Stimulated activated CD8-positive, alpha-beta memory T cell treated with anti-CD3 and anti-CD28 coated beads, Interleukin-4, amount 100 ng/mL, for 24 hours (primary cell): Measurements from ENCODE around the gene MAML1.
"Not testable (repeated sequence)": the region's sequence is repeated elsewhere in the genome, so short reads cannot be mapped to it uniquely, and the experiment has no call there.

ENCODE experiments used
- DNase-seq: peaks from one replicate; pipeline ENCODE4 v3.0.0-alpha.2; 2020; ENCODE audit warnings: low read depth

Gene MAML1

DNA sequence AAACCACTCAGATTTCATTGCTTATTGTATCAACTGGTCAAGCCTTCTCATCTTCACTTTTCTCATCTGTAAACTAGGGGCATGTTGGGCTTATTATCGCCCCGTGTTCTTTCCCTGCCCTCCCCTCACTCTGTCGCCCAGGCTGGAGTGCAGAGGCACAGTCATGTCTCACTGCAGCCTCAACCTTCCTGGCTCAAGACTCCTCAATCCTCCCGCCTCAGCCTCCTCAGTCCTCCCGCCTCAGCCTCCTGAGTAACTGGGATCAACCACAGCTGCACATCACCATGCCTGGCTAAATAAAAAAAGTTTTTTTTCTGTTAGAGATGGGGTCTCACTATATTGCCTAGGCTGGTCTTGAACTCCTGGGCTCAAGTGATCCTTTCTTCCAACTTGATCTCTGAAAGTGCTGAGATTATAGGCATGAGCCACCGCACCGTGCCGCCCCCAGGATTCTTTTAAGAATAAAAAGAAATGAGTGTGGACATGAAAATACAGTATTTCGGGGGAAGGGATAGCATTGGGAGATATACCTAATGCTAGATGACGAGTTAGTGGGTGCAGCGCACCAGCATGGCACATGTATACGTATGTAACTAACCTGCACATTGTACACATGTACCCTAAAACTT is 2.0 kb downstream of the MAML1 start:
- DNase-seq: no peak

DNA sequence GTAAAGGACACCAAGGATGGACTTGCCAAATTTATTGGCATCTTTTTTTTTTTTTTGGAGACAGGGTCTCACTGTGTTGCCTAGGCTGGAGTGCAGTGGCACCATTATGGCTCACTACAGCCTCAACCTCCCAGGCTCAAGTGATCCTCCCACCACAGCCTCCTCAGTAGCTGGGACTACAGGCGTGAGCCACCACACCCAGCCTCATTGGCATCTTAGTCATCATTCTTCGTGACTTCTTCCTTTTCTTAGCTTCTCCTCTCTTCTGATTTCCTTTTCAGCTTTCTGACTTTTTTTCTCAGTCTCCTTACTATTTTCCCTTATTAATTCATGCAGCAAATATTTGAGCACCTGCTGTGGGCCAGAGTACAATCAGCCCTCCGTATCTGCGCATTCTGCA is 6.1 kb downstream of the MAML1 start:
- DNase-seq: no peak

DNA sequence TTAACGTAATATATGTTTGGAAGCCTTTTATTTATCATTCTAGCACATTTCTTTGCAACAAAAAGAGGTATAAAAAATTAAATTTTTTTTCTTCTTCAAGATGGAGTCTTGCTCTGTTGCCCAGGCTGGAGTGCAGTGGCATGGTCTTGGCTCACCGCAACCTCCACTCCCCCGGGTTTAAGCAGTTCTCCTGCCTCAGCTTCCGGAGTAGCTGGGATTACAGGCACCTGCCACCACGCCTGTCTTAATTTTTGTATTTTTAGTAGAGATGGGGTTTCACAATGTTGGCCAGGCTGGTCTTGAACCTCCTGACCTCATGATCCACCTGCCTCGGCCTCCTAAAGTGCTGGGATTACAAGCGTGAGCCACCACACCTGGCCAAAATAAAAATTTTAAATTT is 11.5 kb downstream of the MAML1 start:
- DNase-seq: not testable (repeated sequence)

DNA sequence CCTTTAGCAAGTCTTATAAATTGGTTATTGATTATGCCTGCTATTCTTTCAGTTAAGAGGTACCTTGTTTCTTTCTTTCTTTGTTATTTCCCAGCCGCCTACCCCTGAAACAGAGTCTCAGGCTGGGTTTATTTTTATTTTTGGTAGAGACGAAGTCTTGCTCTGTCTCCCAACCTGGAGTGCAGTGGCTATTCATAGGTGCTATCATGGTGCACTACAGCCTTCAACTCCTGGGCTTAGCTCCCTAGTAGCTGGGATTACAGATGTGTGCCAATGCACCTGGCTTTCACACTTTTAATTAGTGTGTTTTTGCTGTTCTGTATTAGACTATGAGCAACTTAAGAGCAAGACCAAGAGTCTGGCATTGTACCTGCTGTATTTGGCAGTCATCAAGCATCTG is 14.2 kb downstream of the MAML1 start:
- DNase-seq: no peak

DNA sequence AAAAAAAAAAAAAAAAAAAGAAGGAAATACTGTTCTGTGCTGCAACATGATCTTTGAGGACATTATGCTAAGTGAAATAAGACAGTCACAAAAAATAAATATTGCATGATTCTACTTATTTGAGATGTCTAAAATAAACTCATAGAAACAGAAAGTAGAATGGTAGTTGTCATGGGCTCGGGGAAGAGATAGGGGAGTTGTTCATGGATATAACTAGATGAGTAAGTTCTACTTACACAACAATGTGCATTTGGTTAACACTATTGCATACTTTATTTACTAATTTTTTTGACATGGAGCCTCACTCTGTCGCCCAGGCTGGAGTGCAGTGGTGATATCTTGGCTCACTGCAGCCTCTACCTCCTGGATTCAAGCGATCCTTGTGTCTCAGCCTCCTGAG is 15.2 kb downstream of the MAML1 start:
- no peak for DNase-seq

DNA sequence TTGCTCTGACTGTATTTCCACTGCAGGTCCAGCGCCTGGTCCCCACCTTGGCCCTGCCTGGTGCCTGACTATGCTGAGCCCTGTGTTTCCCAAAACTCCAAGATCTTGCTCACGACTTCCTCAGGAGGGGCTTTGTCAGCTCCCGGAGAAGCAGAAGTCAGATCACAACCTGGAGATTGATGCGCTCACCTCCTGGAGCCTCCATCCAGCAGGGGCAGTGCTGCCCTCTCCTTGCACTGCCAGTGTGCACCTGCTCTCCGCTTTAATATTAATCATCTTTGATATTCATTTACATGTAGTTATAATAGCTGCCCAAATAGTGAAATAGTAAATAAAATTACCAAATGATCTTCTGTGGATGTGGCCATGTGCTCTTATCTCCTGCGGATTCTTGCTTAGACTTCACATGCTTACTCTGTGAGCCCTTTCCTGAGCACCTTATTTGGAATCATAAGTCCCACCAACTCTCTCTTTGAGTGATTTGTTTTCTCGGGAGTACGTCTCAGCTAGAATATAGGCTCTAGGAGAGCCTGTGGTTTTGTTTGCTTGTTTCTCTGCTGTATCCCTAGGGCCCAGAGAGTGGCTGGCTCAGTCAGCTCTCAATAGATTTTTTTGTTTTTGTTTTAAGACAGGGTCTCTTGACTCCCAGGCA is 17.4 kb downstream of the MAML1 start:
- DNase-seq: no peak

DNA sequence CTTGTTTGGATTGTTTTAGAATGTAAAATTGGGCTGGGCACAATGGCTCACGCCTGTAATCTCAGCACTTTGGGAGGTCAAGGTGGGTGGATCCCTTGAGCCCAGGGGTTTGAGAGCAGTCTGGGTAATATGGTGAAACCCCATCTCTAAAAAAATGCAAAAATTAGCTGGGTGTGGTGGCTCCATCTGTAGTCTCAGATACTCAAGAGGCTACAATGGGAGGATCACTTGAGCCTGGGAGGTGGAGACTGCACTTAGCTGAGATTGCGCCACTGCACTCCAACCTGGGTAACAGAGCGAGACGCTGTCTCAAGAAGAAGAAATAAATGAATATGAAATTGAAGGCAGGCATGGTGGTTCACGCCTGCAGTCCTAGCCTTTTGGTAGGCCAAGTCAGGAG is 21.3 kb downstream of the MAML1 start:
- no peak for DNase-seq

DNA sequence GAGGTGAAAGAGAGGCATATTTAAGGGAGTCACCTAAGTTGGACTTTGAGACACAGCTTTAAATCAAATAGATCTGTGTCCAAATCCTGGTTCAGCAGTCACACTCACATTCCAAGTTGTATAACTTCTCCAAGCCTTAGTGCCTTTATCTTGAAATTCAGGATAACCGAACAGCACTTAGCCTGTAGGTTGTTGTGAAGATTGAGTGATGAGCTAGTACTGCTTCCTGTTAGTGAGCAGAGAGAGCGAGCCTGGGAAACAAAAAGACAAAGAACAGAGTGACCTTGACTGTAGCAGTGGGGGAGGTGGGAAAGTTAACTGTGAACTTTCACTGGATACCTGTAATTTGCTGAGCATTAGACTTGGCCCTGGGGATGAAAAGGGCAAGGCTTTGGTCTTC is 22.4 kb downstream of the MAML1 start:
- no peak for DNase-seq

DNA sequence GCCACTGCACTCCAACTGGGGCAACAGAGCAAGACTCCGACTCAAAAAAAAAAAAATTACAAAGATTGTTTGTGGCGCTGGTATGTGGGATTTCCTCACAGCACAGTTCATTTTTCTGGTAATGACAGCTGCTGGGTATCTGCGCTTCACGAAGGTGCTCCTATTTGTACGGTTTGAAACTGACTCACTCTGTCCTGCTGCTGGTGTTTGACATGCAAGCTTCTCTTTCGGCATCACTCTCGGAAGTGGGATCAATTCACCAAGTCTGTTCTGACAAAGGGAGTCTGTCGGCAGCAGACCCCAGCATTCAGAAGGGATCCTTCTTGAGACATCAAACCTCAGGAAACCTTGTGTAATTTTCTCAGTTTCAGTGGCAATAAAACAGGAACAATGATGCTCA is 26.3 kb downstream of the MAML1 start:
- DNase-seq: no peak

DNA sequence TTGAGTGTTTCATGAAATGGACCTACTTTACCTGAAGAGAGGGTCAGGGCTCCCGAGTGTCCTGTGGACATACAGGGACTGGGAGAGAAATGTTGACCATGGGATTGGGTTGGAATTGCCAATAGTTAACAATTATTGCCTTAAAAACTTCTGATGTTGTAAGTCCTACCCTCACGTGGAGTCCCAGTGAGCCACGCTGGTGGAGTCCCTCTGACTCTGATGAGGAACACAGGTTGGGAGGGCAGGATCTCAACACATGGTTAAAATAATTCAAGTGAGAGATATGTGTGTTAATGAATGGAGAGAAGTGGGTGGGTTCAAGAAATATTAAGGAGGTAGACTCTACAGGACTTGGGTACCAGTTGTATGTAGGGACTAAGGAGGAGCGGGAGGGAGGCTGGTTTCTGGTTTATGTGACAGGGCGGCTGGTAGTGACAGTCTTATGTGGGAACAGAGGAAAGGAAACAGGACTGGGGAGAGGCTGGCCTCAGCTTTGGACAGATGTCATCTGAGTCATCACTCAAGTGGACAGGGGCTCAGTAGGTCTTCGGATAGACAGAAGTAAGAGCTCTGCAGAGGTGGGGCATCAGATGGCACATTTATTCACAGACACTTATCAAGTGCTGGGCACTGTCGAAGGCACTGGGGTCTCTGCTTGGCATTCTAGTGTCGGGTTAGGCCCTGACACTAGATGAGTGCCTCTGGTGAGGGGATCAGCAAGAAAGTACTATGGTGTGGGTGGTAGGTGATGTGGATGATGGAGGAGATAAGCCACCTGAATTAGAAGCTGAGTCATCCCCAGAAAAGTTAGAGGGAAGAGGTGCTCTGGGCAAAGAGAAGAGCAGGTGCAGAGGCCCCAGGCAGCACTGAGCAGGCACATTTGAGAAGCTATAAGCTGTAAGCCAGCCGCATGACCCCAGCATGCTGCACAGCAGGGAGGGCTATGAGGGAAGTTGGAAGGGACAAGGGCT is 27.2 kb downstream of the MAML1 start:
- DNase-seq: no peak

DNA sequence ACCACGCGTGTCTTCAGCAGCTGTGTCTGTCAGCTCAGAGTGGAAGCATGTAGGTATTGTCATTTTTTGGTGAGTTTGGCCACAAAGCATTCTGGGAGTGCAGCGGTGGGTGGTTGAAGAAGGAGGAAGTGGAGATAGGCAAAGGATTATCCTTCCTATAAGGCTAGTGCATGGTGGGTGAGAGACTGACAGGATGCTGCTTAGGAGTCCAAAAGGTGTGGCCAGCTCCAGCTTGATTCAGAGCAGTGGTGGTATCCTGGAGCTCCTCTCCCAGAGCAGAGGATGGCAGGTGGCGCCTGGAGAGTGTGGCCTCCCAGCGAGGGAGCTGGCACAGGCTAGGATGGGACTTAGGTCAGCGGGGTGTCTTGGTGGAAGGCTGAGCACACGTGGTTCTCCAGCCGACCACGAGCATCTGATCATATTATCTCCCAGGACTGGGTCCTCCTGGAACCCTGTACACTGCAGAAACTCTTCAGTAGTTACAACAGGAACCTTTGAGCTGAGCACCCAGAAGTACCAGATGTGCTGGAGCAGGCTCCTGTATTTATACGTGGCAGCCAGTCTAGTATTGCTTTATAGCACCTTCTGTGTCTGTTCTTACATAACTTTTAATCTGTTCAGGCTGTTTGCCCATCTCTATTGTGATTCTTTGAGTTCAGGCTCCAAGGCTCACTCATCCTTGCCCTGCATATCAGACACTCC is 29.6 kb downstream of the MAML1 start:
- no peak for DNase-seq

DNA sequence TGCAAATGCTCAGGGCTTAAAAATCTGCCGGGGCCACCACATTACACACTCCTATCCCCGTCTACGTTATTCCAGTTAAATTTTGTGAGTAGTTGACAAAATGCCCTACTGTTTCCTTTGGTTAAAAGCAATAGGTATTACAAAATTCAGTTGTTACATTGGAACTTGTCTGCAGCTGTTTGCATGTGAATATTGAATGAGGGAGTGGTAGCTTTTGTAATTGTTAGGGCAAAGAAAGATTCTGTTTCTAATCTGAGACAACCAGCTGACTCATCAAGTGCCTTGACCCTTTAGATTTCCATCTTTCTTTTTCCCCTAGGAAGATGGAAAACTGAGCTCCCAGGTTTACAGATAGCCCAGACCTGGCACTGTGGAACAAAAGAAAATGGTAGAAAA is 30.2 kb downstream of the MAML1 start:
- DNase-seq: no peak

DNA sequence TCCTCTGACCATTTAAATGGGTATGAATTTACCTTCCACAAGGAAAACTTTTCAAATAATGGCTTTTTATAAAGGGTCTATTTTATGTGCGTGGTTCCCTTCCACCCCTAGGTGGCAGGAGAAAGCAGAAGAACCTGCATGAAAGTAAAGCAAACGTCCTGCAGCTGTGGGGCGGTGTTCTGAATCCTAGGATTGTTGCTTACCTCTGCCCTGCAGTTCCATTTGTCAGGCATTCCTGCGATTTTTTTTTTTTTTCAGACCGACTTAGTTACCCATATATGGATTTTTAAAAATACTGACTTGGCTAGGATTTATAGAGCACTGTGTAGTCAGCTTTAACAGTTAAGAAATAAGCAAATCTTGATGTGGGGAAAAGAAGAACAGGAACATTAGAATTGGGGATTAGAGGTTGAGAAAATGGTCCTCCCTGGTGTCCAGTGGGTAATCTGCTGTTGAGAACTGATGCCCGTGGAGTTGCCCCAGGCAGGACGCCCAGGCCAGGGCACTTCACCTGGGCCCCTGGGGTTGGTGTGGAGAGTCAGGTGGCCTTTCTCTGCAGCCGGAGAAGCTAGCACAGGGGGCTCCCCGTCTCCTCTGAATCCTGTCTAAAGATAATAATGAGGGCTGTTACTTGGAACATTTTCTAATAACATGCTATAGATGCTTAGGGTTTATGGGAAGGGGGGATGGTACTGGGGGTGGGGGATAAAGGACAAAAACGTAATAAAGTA is 30.8 kb downstream of the MAML1 start:
- peak; percentile 22 for DNase-seq

DNA sequence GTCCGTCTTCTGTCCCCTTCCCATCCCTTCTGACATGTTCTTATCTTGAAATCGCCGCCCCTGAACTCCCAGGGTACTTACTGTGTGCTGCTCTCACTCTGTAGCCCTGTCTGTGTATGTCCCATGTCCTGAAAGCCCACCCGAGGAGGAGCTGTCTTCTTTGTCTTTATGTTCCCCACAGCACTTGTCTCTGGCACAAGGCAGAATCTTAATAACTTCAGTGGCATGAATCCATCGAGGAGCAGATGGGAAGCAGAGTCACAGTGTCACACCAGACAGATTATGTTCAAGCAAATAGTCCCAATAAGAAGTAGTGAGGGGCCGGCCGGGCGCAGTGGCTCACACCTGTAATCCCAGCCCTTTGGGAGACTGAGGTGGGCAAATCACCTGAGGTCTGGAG is 31.4 kb downstream of the MAML1 start:
- no peak for DNase-seq

DNA sequence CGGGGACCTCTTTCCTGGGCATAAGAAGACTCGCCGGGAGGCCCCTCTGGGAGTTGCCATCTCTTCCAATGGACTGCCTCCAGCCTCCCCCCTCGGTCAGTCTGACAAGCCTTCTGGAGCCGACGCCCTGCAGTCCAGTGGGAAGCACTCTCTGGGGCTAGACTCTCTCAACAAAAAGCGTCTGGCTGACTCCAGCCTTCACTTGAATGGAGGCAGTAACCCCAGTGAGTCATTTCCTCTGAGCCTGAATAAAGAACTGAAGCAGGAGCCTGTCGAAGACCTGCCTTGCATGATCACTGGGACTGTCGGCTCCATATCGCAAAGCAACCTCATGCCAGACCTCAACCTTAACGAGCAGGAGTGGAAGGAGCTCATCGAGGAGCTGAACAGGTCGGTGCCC is 32.8 kb downstream of the MAML1 start:
- no peak for DNase-seq

DNA sequence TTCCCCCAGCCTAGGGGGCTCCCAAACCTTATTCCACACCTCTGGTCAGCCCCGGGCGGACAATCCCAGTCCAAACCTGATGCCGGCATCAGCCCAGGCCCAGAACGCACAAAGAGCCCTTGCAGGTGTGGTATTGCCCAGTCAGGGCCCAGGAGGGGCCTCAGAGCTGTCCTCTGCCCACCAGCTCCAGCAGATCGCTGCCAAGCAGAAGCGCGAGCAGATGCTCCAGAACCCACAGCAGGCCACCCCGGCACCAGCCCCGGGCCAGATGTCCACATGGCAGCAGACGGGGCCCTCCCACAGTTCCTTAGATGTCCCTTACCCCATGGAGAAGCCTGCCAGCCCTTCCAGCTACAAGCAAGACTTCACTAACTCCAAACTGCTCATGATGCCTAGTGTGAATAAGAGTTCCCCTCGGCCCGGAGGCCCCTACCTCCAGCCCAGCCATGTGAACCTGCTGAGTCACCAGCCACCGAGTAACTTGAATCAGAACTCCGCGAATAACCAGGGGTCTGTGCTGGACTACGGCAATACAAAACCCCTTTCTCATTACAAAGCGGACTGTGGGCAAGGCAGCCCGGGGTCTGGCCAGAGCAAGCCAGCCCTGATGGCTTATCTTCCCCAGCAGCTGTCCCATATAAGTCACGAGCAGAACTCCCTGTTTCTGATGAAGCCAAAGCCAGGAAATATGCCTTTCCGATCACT is 33.6 kb downstream of the MAML1 start:
- no peak for DNase-seq

DNA sequence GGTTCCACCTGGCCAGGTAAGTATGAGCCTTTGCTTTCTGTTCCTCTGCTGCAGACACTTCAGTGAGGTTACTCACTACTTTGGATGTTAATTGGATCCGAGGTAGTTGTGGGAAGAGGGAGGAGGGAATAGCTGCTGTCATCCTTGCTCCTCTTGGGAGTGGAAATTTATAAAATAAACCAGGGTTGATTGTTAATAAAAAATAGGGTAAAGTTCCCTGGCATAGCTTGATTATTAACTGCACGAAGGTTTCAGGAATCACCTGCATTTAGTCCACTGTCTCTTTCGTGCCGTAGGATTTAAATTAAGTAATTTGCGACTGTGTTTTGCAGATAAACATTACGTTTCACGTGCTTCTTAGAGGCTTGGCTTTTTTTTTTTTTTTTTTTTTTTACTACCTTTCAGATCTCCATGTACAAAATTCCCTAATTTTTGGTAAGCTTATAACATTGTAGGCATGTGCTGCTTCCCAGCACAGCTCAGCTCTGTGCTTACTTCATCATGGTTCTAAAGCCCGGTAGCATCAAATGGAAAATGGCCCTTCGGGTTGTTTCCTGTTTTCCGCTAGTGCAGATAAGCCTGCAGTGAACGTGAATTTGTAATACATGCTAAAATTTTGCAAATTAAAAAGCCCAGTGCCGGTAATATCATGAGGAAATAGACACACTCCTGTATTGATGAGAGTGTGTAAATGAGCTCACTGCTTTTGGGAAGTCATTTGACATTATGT is 34.3 kb downstream of the MAML1 start:
- no peak for DNase-seq

DNA sequence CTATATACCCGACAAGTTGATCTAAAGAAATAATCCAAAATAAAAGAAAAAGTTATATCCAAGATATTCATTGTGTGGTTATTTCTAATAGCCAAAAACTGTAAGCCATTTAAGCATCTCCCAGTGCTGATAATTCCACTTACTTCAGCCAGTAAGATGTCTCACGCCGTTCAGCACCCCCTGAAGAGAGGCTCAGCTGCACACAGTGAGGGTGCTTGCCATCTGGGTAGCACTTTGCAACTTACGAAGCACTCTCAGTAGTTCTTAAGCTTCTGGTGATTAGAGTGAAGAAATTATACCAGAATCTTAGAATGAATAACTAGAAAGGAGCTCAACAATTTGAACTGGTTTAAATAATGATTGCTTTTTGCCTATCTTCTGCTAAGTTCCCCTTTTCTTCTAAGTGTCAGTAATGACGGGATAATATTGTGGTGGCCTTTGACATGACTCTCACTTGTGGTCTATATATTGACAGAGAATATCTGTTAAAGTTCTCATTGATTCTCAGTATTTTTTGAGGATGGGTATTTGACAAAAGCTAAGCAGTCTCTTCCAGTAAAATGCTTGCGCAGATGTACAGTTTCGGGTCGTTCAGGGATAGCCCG is 35.0 kb downstream of the MAML1 start:
- no peak for DNase-seq

DNA sequence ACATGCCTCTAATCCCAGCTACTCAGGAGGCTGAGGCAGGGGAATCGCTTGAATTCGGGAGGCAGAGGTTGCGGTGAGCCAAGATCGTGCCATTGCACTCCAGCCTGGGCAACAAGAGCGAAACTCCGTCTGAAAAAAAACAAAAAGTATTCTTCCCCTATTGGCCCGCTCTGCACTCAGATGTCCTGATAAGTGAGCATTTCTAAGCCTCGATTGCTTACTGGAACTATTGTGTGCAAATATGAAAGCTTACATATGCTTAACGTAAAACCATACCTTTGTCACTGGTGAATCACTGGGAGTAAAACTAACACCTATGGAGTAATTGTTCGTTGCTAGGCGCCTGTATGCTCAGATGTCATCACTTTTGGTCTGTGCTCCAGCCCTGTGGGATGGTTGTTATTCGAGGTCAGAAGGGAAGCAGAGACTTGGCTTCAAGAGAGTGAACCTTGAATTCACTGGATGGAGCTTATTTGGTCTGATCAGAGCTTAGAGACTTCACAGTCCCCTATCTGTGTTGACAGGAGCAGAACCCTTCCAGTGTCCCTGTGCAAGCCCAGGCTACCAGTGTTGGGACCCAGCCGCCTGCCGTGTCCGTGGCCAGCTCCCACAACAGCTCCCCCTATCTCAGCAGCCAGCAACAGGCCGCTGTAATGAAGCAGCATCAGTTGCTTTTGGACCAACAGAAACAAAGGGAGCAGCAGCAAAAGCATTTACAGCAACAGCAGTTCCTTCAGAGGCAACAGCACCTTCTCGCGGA is 35.9 kb downstream of the MAML1 start:
- no peak for DNase-seq
